HEK293 (cell line): ENCODE data around the gene LMAN2L.

Experiments
- CTCF ChIA-PET: fragments of 350-600 bp; formaldehyde crosslinking; extraction: SDS; loops from one replicate; lab custom pipeline; 2021; ENCODE audit warnings: antibody characterized with exemption; lab: Yijun Ruan, JAX
- POLR2A ChIA-PET: fragments of 300-600 bp; formaldehyde crosslinking; extraction: SDS; loops from one replicate; lab custom pipeline; 2020; ENCODE audit warnings: antibody characterized with exemption, inconsistent platforms; lab: Yijun Ruan, JAX
- H3K27ac ChIP-seq: fragments of 200-500 bp; sonication (Bioruptor generic); 2 replicates; pipeline ENCODE4 v1.5.1; 2014; ENCODE audit warnings: low read depth, low read length, control low read depth, inconsistent platforms; ENCODE audit errors: extremely low read depth
- H3K36me3 ChIP-seq, 2 experiments: fragments of 200-500 bp in 1 of 2; sonication (Bioruptor generic) in 1 of 2; 1 replicate in 1 of 2; 2 replicates in 1 of 2; pipeline ENCODE4 v1.5.1; 2014 to 2017; ENCODE audit warnings: inconsistent platforms in 2 of 2, low read length in 2 of 2; ENCODE audit not compliant: control insufficient read depth in 2 of 2, insufficient read depth in 1 of 2
- H3K4me1 ChIP-seq: fragments of 200-500 bp; sonication (Bioruptor generic); 2 replicates; pipeline ENCODE4 v1.5.1; 2014; ENCODE audit warnings: mild to moderate bottlenecking, low read length, inconsistent platforms; ENCODE audit not compliant: control insufficient read depth, insufficient read depth
- H3K4me3 ChIP-seq: 2 replicates; pipeline ENCODE4 v1.5.1; 2011; ENCODE audit warnings: low read depth, mild to moderate bottlenecking, control low read depth, low read length, moderate library complexity
- H3K9me3 ChIP-seq: fragments of 200-500 bp; sonication (Bioruptor generic); 2 replicates; pipeline ENCODE4 v1.5.1; 2014; ENCODE audit warnings: low read depth, low read length, inconsistent platforms; ENCODE audit not compliant: control insufficient read depth, insufficient read depth
- BCL11A ChIP-seq: fragments of 450-650 bp; formaldehyde crosslinking; IDR thresholded peaks from 2 replicates; pipeline ENCODE4 v1.5.1; 2016; ENCODE audit warnings: low read depth, missing biosample characterization, missing genetic modification characterization
- CTCF ChIP-seq: fragments of 450-650 bp; formaldehyde crosslinking; IDR thresholded peaks from 2 replicates; pipeline ENCODE4 v1.5.1; 2016; ENCODE audit warnings: missing biosample characterization, missing genetic modification characterization
- IKZF3 ChIP-seq: fragments of 450-650 bp; IDR thresholded peaks from 2 replicates; pipeline ENCODE4 v1.5.0; 2018; ENCODE audit warnings: missing biosample characterization, mild to moderate bottlenecking, missing genetic modification characterization, moderate library complexity
- KLF1 ChIP-seq: fragments of 450-650 bp; formaldehyde crosslinking; IDR thresholded peaks from 2 replicates; pipeline ENCODE4 v1.5.1; 2016; ENCODE audit warnings: missing biosample characterization, missing genetic modification characterization
- RBAK ChIP-seq: fragments of 450-650 bp; formaldehyde crosslinking; IDR thresholded peaks from 2 replicates; pipeline ENCODE4 v1.5.1; 2016; ENCODE audit warnings: missing biosample characterization, missing genetic modification characterization
- SP2 ChIP-seq: fragments of 450-650 bp; formaldehyde crosslinking; IDR thresholded peaks from 2 replicates; pipeline ENCODE4 v1.5.1; 2016; ENCODE audit warnings: missing biosample characterization, missing genetic modification characterization
- WT1 ChIP-seq: fragments of 450-650 bp; formaldehyde crosslinking; IDR thresholded peaks from 2 replicates; pipeline ENCODE4 v1.5.1; 2016; ENCODE audit warnings: missing biosample characterization, missing genetic modification characterization
- YY2 ChIP-seq: fragments of 450-650 bp; formaldehyde crosslinking; IDR thresholded peaks from 2 replicates; pipeline ENCODE4 v1.5.1; 2016; ENCODE audit warnings: missing biosample characterization, missing genetic modification characterization
- ZBTB17 ChIP-seq: fragments of 450-650 bp; formaldehyde crosslinking; IDR thresholded peaks from 2 replicates; pipeline ENCODE4 v1.5.1; 2016; ENCODE audit warnings: missing biosample characterization, missing genetic modification characterization
- ZBTB48 ChIP-seq: fragments of 450-650 bp; formaldehyde crosslinking; IDR thresholded peaks from 2 replicates; pipeline ENCODE4 v1.5.1; 2016; ENCODE audit warnings: missing biosample characterization, missing genetic modification characterization
- ZBTB8A ChIP-seq: fragments of 450-650 bp; formaldehyde crosslinking; IDR thresholded peaks from 2 replicates; pipeline ENCODE4 v1.5.1; 2016; ENCODE audit warnings: missing biosample characterization, missing genetic modification characterization
- ZFP69B ChIP-seq: fragments of 450-650 bp; formaldehyde crosslinking; IDR thresholded peaks from 2 replicates; pipeline ENCODE4 v1.5.1; 2016; ENCODE audit warnings: missing biosample characterization, missing genetic modification characterization
- ZNF114 ChIP-seq: fragments of 450-650 bp; formaldehyde crosslinking; IDR thresholded peaks from 2 replicates; pipeline ENCODE4 v1.5.0; 2017; ENCODE audit warnings: missing biosample characterization, missing genetic modification characterization
- ZNF184 ChIP-seq: fragments of 450-650 bp; IDR thresholded peaks from 2 replicates; pipeline ENCODE4 v1.5.1; 2018; ENCODE audit warnings: missing biosample characterization, mild to moderate bottlenecking, missing genetic modification characterization
- ZNF19 ChIP-seq: fragments of 450-650 bp; formaldehyde crosslinking; IDR thresholded peaks from 2 replicates; pipeline ENCODE4; 2016; ENCODE audit warnings: missing biosample characterization, missing genetic modification characterization, low read depth
- ZNF311 ChIP-seq: fragments of 450-650 bp; formaldehyde crosslinking; IDR thresholded peaks from 2 replicates; pipeline ENCODE4 v1.5.1; 2017; ENCODE audit warnings: missing biosample characterization, missing genetic modification characterization, borderline replicate concordance
- ZNF366 ChIP-seq: fragments of 450-650 bp; formaldehyde crosslinking; conservative IDR thresholded peaks from 2 replicates; pipeline ENCODE4 v1.5.1; 2016; ENCODE audit warnings: missing biosample characterization, missing genetic modification characterization
- ZNF423 ChIP-seq: fragments of 450-650 bp; formaldehyde crosslinking; IDR thresholded peaks from 2 replicates; pipeline ENCODE4 v1.5.1; 2016; ENCODE audit warnings: missing biosample characterization, missing genetic modification characterization
- ZNF48 ChIP-seq: fragments of 450-650 bp; formaldehyde crosslinking; IDR thresholded peaks from 2 replicates; pipeline ENCODE4 v1.5.1; 2016; ENCODE audit warnings: missing biosample characterization, missing genetic modification characterization
- ZNF501 ChIP-seq: fragments of 450-650 bp; formaldehyde crosslinking; IDR thresholded peaks from 2 replicates; pipeline ENCODE4 v1.5.1; 2016; ENCODE audit warnings: missing biosample characterization, missing genetic modification characterization
- ZNF513 ChIP-seq: fragments of 450-650 bp; IDR thresholded peaks from 2 replicates; pipeline ENCODE4 v1.5.1; 2018; ENCODE audit warnings: missing biosample characterization, missing genetic modification characterization
- ZNF560 ChIP-seq: fragments of 450-650 bp; formaldehyde crosslinking; IDR thresholded peaks from 2 replicates; pipeline ENCODE4 v1.5.1; 2017; ENCODE audit warnings: missing biosample characterization, missing genetic modification characterization, borderline replicate concordance
- ZNF561 ChIP-seq: fragments of 450-650 bp; IDR thresholded peaks from 2 replicates; pipeline ENCODE4 v1.5.1; 2018; ENCODE audit warnings: missing biosample characterization, missing genetic modification characterization, borderline replicate concordance
- ZNF600 ChIP-seq: fragments of 450-650 bp; formaldehyde crosslinking; IDR thresholded peaks from 2 replicates; pipeline ENCODE4 v1.5.1; 2016; ENCODE audit warnings: missing biosample characterization, missing genetic modification characterization
- ZNF768 ChIP-seq: fragments of 450-650 bp; formaldehyde crosslinking; IDR thresholded peaks from 2 replicates; pipeline ENCODE4 v1.5.1; 2018; ENCODE audit warnings: missing biosample characterization, mild to moderate bottlenecking, missing genetic modification characterization
- ZNF785 ChIP-seq: fragments of 450-650 bp; formaldehyde crosslinking; IDR thresholded peaks from 2 replicates; pipeline ENCODE4 v1.5.1; 2016; ENCODE audit warnings: missing biosample characterization, missing genetic modification characterization
- ZSCAN23 ChIP-seq: fragments of 450-650 bp; formaldehyde crosslinking; IDR thresholded peaks from 2 replicates; pipeline ENCODE4 v1.5.1; 2016; ENCODE audit warnings: missing biosample characterization, missing genetic modification characterization
- ZXDB ChIP-seq: fragments of 450-650 bp; formaldehyde crosslinking; IDR thresholded peaks from 2 replicates; pipeline ENCODE4 v1.5.1; 2016; ENCODE audit warnings: missing biosample characterization, missing genetic modification characterization
- TF ChIP-seq, protein P1 (sequence below): fragments of 450-650 bp; formaldehyde crosslinking; IDR thresholded peaks from 2 replicates; pipeline ENCODE4 v1.5.1; 2016; ENCODE audit warnings: missing biosample characterization, missing genetic modification characterization, low read depth

The LMAN2L gene

GRCh38 chr2:96739633-96740428 lies at the start of gene LMAN2L (continued):
- TF ChIP-seq ZNF513 = no peak
- peak; percentile 81 for TF ChIP-seq YY2 (tag by site-specific recombination)
- TF ChIP-seq ZNF561 = no peak
- no peak for TF ChIP-seq ZNF785
- TF ChIP-seq ZNF19 = no peak
- no peak for TF ChIP-seq ZNF311 (tag by site-specific recombination)
- no peak for TF ChIP-seq ZNF768 (tag by site-specific recombination)
- 0 out of 2 replicates have a peak, but pooled peaks have one; percentile 11 for TF ChIP-seq ZBTB48 (tag by site-specific recombination)
- no peak for TF ChIP-seq BCL11A
- no peak for TF ChIP-seq ZNF48 (tag by site-specific recombination)
- TF ChIP-seq RBAK (tag by site-specific recombination) = no peak
- peak; percentile 31; the same call in 1 of the 2 replicates for TF ChIP-seq ZBTB17 (tag by site-specific recombination)
- TF ChIP-seq ZNF560 (tag by site-specific recombination) = no peak
- TF ChIP-seq ZNF501 (tag by site-specific recombination) = no peak
- TF ChIP-seq, all 188 proteins: peak for 21

- CTCF ChIA-PET = interaction anchor here (1.5 to 2.7 kb wide), 3 partner anchors 11 to 28 kb away, joined by 3 to 11 read pairs (median 7); partner anchors contain the start of gene CNNM4
- H3K9me3 ChIP-seq = no peaks in the 10 kb centered on the region
- no peak overlapping the region for H3K27ac ChIP-seq
- H3K4me1 ChIP-seq = peaks cover 14% of the 10 kb centered on the region
- 0 out of 2 replicates have a peak, but pooled peaks have one; percentile 32 for TF ChIP-seq ZNF600 (tag by site-specific recombination)
- no peak for TF ChIP-seq ZNF785
- peak; percentile 27; the same call in 1 of the 2 replicates for TF ChIP-seq ZBTB48 (tag by site-specific recombination)
- H3K4me3 ChIP-seq = no peak overlapping the region
- H3K36me3 ChIP-seq = no peaks in the 10 kb centered on the region; a peak in 1 of 3 replicates
- POLR2A ChIA-PET = no interaction called here
Measured at GRCh38 chr2:96789245-96789617, 49.4 kb upstream of the LMAN2L start.

- POLR2A ChIA-PET = no interaction called here
- CTCF ChIA-PET = interaction anchor here (0.5 to 2.7 kb wide), 6 partner anchors 9 to 481 kb away, joined by 3 to 11 read pairs (median 4); partner anchors contain the start of gene CNNM4
- peak overlapping the region; percentile 28; the same call in 1 of the 2 replicates for H3K27ac ChIP-seq
- TF ChIP-seq ZNF366 (peak; percentile 27; the same call in 1 of the 2 replicates), CTCF (tag by site-specific recombination) (0 out of 2 replicates have a peak, but pooled peaks have one; percentile 12), ZFP69B (tag by site-specific recombination) (peak; percentile 99), ZNF600 (tag by site-specific recombination) (peak; percentile 61; the same call in 1 of the 2 replicates), ZNF423 (peak; percentile 81; the same call in 1 of the 2 replicates), ZNF184 (tag by site-specific recombination) (no peak), ZBTB8A (0 out of 2 replicates have a peak, but pooled peaks have one; percentile 19), ZBTB17 (tag by site-specific recombination) (peak; percentile 89), SP2 (tag by site-specific recombination) (peak; percentile 35), WT1 (tag by site-specific recombination) (no peak), ZSCAN23 (no peak), ZNF114 (tag by site-specific recombination) (no peak), ZXDB (tag by site-specific recombination) (peak; percentile 14; the same call in 1 of the 2 replicates), KLF1 (tag by site-specific recombination) (peak; percentile 97), IKZF3 (tag by site-specific recombination) (peak; percentile 63)
- TF ChIP-seq, protein P1, sequence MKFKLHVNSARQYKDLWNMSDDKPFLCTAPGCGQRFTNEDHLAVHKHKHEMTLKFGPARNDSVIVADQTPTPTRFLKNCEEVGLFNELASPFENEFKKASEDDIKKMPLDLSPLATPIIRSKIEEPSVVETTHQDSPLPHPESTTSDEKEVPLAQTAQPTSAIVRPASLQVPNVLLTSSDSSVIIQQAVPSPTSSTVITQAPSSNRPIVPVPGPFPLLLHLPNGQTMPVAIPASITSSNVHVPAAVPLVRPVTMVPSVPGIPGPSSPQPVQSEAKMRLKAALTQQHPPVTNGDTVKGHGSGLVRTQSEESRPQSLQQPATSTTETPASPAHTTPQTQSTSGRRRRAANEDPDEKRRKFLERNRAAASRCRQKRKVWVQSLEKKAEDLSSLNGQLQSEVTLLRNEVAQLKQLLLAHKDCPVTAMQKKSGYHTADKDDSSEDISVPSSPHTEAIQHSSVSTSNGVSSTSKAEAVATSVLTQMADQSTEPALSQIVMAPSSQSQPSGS (tag by site-specific recombination) = no peak
Measured at GRCh38 chr2:96788442-96789244, 48.8 kb upstream of the LMAN2L start.

More at GRCh38 chr2:96788442-96789244, 48.8 kb upstream of the LMAN2L start:
- Histone ChIP-seq H3K4me3 (no peak overlapping the region), H3K9me3 (no peaks in the 10 kb centered on the region), H3K4me1 (peaks cover 14% of the 10 kb centered on the region), H3K36me3 (no peaks in the 10 kb centered on the region; a peak in 1 of 3 replicates)
